OCI-M2 (cell line): ENCODE data around the gene MAPK7.

Experiments
- DNase-seq: peaks from one replicate; lab custom pipeline; 2025; ENCODE audit not compliant: unreplicated experiment; lab: John Stamatoyannopoulos, UW

Gene MAPK7

GRCh38 chr17:19362277-19363113, 15.8 kb upstream of the MAPK7 start, which contains the start of gene B9D1:
Gene B9D1 (minus strand): TSS chr17:19362723. CDS start chr17:19362569, 154 bp downstream.
- DNase-seq: no peak

GRCh38 chr17:19363114-19363438, 15.2 kb upstream of the MAPK7 start:
- DNase-seq: no peak

- no peak for DNase-seq
Measured at GRCh38 chr17:19363460-19364035, 14.8 kb upstream of the MAPK7 start.

GRCh38 chr17:19364699-19365498, 13.4 kb upstream of the MAPK7 start:
- DNase-seq: no peak

GRCh38 chr17:19365499-19365817, 12.8 kb upstream of the MAPK7 start:
- no peak for DNase-seq

GRCh38 chr17:19365833-19366636, 12.3 kb upstream of the MAPK7 start:
- no peak for DNase-seq

GRCh38 chr17:19366637-19366972, 11.7 kb upstream of the MAPK7 start:
- no peak for DNase-seq

- DNase-seq: no peak
Measured at GRCh38 chr17:19368229-19368628, 10.1 kb upstream of the MAPK7 start.

- DNase-seq: no peak
Measured at GRCh38 chr17:19369107-19369778, 9.1 kb upstream of the MAPK7 start.

- DNase-seq: no peak
Measured at GRCh38 chr17:19369846-19370492, 8.3 kb upstream of the MAPK7 start.

- DNase-seq: no peak
Measured at GRCh38 chr17:19370493-19370960, 7.8 kb upstream of the MAPK7 start.

- DNase-seq: no peak
Measured at GRCh38 chr17:19371259-19372010, 6.9 kb upstream of the MAPK7 start.

- no peak for DNase-seq
Measured at GRCh38 chr17:19372011-19372370, 6.3 kb upstream of the MAPK7 start.

- no peak for DNase-seq
Measured at GRCh38 chr17:19372439-19372838, 5.9 kb upstream of the MAPK7 start.

GRCh38 chr17:19372866-19373504, 5.3 kb upstream of the MAPK7 start:
- DNase-seq: no peak

GRCh38 chr17:19374136-19374535, 4.2 kb upstream of the MAPK7 start:
- no peak for DNase-seq

- no peak for DNase-seq
Measured at GRCh38 chr17:19375732-19376131, 2.6 kb upstream of the MAPK7 start.

GRCh38 chr17:19376811-19377210, 1.5 kb upstream of the MAPK7 start:
- no peak for DNase-seq
